ENCODE measurements around the gene BABAM1.
A peak's percentile ranks its signal among the peaks of the same experiment; 100 is the strongest.

The BABAM1 gene

GRCh38 chr19:17324357-17325114 lies 57.3 kb downstream of the BABAM1 start:
- H3K36me3 ChIP-seq (ENCODE audit: insufficient read depth, low read length) = no peaks in the 10 kb centered on the region
- H3K9ac ChIP-seq (ENCODE audit: low read depth, low read length) = no peak overlapping the region
- no peaks in the 10 kb centered on the region for H3K9me3 ChIP-seq (ENCODE audit: control insufficient read depth, insufficient read depth, low read length)
- peaks cover 19% of the 10 kb centered on the region; the same call in 1 of the 2 replicates for H3K4me1 ChIP-seq (ENCODE audit: insufficient read depth, low read length)

GRCh38 chr19:17325133-17325532 lies 57.9 kb downstream of the BABAM1 start:
- no peaks in the 10 kb centered on the region for H3K36me3 ChIP-seq (ENCODE audit: insufficient read depth, low read length)
- H3K9ac ChIP-seq (ENCODE audit: low read depth, low read length) = no peak overlapping the region
- H3K9me3 ChIP-seq (ENCODE audit: control insufficient read depth, insufficient read depth, low read length) = no peaks in the 10 kb centered on the region
- H3K4me1 ChIP-seq (ENCODE audit: insufficient read depth, low read length) = peaks cover 19% of the 10 kb centered on the region; the same call in 1 of the 2 replicates

DNA sequence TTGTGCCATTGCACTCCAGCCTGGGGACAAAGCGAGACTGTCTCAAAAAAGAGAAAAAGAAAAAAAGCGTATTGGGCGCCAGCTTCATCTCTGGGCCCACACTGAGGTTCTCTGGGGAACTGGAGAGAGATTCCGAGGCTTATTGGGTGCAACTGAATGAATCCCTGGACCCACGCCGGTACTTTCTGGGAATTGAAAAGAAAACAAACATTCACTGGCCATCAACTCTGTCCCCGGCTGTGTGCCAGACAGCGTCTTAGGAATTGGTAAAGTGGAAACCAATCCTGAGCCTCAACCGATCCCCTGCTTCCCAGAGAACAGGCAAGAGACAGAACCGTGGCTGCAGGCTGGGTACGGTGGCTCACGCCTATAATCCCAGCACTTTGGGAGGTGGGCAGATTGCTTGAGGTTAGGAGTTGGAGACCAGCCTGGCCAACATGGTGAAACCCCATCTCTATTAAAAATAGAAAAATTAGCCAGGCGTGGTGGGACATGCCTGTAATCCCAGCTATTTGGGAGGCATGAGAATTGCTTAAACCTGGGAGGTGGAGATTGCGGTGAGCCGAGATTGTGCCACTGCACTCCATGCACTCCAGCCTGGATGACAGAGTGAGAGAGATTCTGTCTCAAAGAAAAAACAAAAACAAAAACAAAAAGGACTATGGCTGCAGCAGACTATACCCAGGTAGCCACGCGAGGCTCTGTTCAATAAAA lies 58.8 kb downstream of the BABAM1 start:
- Histone ChIP-seq H3K36me3 (ENCODE audit: insufficient read depth, low read length) (no peaks in the 10 kb centered on the region), H3K4me1 (ENCODE audit: insufficient read depth, low read length) (peaks cover 19% of the 10 kb centered on the region; the same call in 1 of the 2 replicates), H3K9me3 (ENCODE audit: control insufficient read depth, insufficient read depth, low read length) (no peaks in the 10 kb centered on the region), H3K9ac (ENCODE audit: low read depth, low read length) (peak overlapping the region; percentile 26)

DNA sequence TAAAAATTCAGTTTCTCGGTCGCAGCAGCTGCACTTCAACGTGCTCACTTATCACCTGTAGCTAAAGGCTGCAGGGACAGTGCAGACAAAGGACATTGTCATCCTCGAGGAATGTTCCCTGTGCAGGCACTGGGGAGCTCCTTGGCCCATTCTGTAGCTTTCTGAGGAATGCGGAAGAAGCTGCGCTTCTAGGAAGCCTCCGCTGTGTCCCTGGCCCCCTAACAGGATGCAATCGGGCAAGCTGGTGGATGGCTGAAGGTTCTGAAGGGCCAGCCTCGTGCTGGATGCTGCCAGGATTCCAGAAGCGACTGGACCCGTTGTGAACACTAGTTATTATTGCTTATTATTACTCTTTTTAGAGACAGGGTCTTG lies 59.3 kb downstream of the BABAM1 start:
- peak overlapping the region; percentile 54; the same call in 1 of the 2 replicates for H3K9ac ChIP-seq (ENCODE audit: low read depth, low read length)
- no peaks in the 10 kb centered on the region for H3K36me3 ChIP-seq (ENCODE audit: insufficient read depth, low read length)
- H3K4me1 ChIP-seq (ENCODE audit: insufficient read depth, low read length) = peaks cover 19% of the 10 kb centered on the region; the same call in 1 of the 2 replicates
- H3K9me3 ChIP-seq (ENCODE audit: control insufficient read depth, insufficient read depth, low read length) = no peaks in the 10 kb centered on the region

DNA sequence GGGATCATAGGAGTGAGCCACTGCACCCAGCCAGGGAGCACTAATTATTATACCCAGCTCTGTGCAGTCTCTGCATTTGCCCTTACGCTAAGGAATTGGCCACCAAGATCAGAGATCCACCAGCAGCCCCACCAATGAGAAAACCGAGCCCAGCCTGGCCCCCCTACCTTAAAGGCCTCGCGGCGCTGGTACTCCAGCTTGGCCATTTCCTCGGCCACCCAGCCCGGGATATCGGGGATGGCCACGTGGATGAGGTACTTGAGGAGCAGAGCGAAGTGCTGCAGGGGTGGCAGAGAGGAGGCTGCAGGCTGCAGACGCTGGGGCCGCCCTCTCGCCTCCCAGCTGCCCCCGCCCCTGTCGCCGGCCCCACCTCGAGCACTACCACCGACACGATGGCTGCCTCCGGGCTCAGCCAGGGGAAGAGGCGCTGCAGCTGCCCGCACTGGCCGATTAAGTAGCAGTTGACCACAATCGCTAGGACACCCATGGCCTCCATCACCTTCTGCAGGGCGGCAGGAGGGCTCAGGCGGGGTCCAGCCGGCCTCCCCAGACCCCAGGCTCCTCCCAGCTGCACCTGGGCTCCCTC lies 59.9 kb downstream of the BABAM1 start:
- Histone ChIP-seq H3K4me1 (ENCODE audit: insufficient read depth, low read length) (peaks cover 18% of the 10 kb centered on the region; the same call in 1 of the 2 replicates), H3K36me3 (ENCODE audit: insufficient read depth, low read length) (no peaks in the 10 kb centered on the region), H3K9me3 (ENCODE audit: control insufficient read depth, insufficient read depth, low read length) (no peaks in the 10 kb centered on the region), H3K9ac (ENCODE audit: low read depth, low read length) (peak overlapping the region; percentile 54)

- no peaks in the 10 kb centered on the region for H3K9me3 ChIP-seq (ENCODE audit: control insufficient read depth, insufficient read depth, low read length)
- no peaks in the 10 kb centered on the region for H3K36me3 ChIP-seq (ENCODE audit: insufficient read depth, low read length)
- H3K9ac ChIP-seq (ENCODE audit: low read depth, low read length) = peak overlapping the region; percentile 85
- H3K4me1 ChIP-seq (ENCODE audit: insufficient read depth, low read length) = peaks cover 11% of the 10 kb centered on the region; the same call in 1 of the 2 replicates
Observed at GRCh38 chr19:17327654-17328516, 60.6 kb downstream of the BABAM1 start.

All from ES-I3 (cell line).